SU-DHL-6 (cell line): ENCODE results near the gene ZNF888.
"Not testable (repeated sequence)": the region's sequence is repeated elsewhere in the genome, so short reads cannot be mapped to it uniquely, and the experiment has no call there.

Experiments
- H2AFZ ChIP-seq: fragments of 200-600 bp; sonication (generic); 2 replicates; pipeline ENCODE4 v1.6.1; 2014; ENCODE audit warnings: low read depth, mild to moderate bottlenecking, moderate library complexity, mixed read lengths, antibody characterized with exemption, low read length; ENCODE audit not compliant: severe bottlenecking
- H3F3A ChIP-seq: fragments of 200-600 bp; shearing (Covaris generic); 2 replicates; pipeline ENCODE4 v1.6.0; 2016; ENCODE audit warnings: antibody characterized with exemption, mild to moderate bottlenecking; ENCODE audit not compliant: insufficient read depth
- H3K27ac ChIP-seq: fragments of 200-600 bp; sonication (generic); 2 replicates; pipeline ENCODE4 v1.5.1; 2016; ENCODE audit warnings: low read depth, mild to moderate bottlenecking, low read length, moderate library complexity, mixed read lengths
- H3K27me3 ChIP-seq: fragments of 200-600 bp; sonication (generic), shearing (Covaris generic); 2 replicates; pipeline ENCODE4 v1.6.0; 2014; ENCODE audit warnings: mild to moderate bottlenecking, low read length
- H3K36me3 ChIP-seq: fragments of 200-600 bp; sonication (generic); 2 replicates; pipeline ENCODE4 v1.6.1; 2014; ENCODE audit warnings: mild to moderate bottlenecking, low read length, mixed read lengths
- H3K4me2 ChIP-seq: fragments of 300-600, 200-600 bp; shearing (Covaris generic), sonication (generic); 2 replicates; pipeline ENCODE4 v1.6.0; 2014; ENCODE audit warnings: low read length, low read depth, mild to moderate bottlenecking; ENCODE audit not compliant: poor library complexity, severe bottlenecking
- H3K4me3 ChIP-seq: fragments of 200-600 bp; sonication (generic); 2 replicates; pipeline ENCODE4 v1.5.1; 2014; ENCODE audit warnings: antibody characterized with exemption, low read length, mild to moderate bottlenecking, mixed read lengths; ENCODE audit not compliant: insufficient read depth, poor library complexity, severe bottlenecking
- H3K79me2 ChIP-seq: fragments of 200-600 bp; sonication (generic); 2 replicates; pipeline ENCODE4 v1.6.1; 2014; ENCODE audit warnings: mild to moderate bottlenecking, low read length, moderate library complexity; ENCODE audit not compliant: insufficient read depth
- H3K9ac ChIP-seq: fragments of 200-600 bp; sonication (generic); 2 replicates; pipeline ENCODE4 v1.7.0; 2014; ENCODE audit warnings: mild to moderate bottlenecking, low read length
- H3K9me2 ChIP-seq: fragments of 200-600 bp; sonication (generic); replicated peaks from 2 replicates; pipeline ENCODE4 v1.6.1; 2014; ENCODE audit warnings: low read length; ENCODE audit not compliant: insufficient read depth
- H3K9me3 ChIP-seq: fragments of 200-600 bp; sonication (generic); 2 replicates; pipeline ENCODE4 v1.6.1; 2014; ENCODE audit warnings: low read length, mixed read lengths; ENCODE audit not compliant: insufficient read depth
- H4K20me1 ChIP-seq: fragments of 200-600 bp; sonication (generic); 2 replicates; pipeline ENCODE4 v1.6.1; 2014; ENCODE audit warnings: low read depth, mild to moderate bottlenecking, antibody characterized with exemption, low read length, moderate library complexity, mixed read lengths
- EZH2phosphoT487 ChIP-seq: fragments of 200-600 bp; sonication (generic), shearing (Covaris generic); conservative IDR thresholded peaks from 2 replicates; pipeline ENCODE4 v1.6.1; 2018; ENCODE audit warnings: mild to moderate bottlenecking, antibody characterized with exemption, low read length, moderate library complexity, mixed read lengths
- TF ChIP-seq, protein P1 (sequence below): fragments of 200-600 bp; sonication (generic); IDR thresholded peaks from one replicate; pipeline ENCODE4 v1.5.1; 2017; ENCODE audit warnings: antibody characterized with exemption, mild to moderate bottlenecking, low read length, moderate library complexity; ENCODE audit not compliant: insufficient read depth, poor library complexity, severe bottlenecking

The ZNF888 gene

DNA sequence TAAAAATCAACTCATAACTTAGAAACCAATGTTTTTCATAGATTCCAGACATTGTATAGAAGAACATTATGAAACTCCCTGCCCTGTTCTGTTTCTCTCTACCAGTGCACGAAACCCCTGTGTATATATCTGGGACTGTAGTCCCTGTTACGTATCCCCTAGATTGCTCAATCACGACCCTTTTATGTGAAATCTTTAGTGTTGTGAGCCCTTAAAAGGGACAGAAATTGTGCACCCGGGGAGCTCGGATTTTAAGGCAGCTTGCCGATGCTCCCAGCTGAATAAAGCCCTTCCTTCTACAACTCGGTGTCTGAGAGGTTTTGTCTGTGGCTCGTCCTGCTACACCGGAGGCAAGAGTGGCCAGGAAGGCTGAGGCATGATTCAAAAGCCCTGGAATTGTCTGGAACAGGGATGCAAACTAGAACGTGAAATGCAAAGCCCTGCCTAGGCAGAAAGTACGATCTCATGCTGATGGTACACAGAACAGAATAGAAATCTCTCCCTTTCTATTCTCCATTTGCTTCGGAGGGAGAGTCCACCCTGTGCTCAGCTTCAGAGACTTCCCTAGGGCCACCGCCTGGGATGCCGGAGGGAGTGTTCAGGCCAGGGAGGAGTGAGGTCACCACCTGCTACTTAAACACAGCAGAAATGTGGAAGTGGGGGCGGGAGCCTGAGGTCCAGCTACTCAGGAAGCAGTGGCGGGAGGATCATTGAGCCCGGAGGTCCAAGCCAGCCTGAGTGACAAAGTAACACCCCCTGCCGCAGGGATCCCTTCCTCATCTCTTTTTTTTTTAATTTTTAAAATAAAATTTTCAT lies 758 bp upstream of the ZNF888 start:
- 0 out of 2 replicates have a peak overlapping the region, but pooled peaks have one; percentile 10 for H3K27ac ChIP-seq
- no peaks in the 10 kb centered on the region for H3K9me3 ChIP-seq
- H3K36me3 ChIP-seq: 0 out of 2 replicates have a peak, but pooled peaks cover 7% of the 10 kb centered on the region
- H2AFZ ChIP-seq: peak overlapping the region; percentile 62
- TF ChIP-seq, protein P1, sequence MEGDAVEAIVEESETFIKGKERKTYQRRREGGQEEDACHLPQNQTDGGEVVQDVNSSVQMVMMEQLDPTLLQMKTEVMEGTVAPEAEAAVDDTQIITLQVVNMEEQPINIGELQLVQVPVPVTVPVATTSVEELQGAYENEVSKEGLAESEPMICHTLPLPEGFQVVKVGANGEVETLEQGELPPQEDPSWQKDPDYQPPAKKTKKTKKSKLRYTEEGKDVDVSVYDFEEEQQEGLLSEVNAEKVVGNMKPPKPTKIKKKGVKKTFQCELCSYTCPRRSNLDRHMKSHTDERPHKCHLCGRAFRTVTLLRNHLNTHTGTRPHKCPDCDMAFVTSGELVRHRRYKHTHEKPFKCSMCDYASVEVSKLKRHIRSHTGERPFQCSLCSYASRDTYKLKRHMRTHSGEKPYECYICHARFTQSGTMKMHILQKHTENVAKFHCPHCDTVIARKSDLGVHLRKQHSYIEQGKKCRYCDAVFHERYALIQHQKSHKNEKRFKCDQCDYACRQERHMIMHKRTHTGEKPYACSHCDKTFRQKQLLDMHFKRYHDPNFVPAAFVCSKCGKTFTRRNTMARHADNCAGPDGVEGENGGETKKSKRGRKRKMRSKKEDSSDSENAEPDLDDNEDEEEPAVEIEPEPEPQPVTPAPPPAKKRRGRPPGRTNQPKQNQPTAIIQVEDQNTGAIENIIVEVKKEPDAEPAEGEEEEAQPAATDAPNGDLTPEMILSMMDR: no peak
- no peak for TF ChIP-seq EZH2phosphoT487
- peak overlapping the region; percentile 77 for H3K9ac ChIP-seq
- no peaks in the 10 kb centered on the region for H4K20me1 ChIP-seq
- H3F3A ChIP-seq: peaks cover 8% of the 10 kb centered on the region; the same call in 1 of the 2 replicates
- peaks cover 12% of the 10 kb centered on the region; the same call in 1 of the 2 replicates for H3K79me2 ChIP-seq
- H3K4me2 ChIP-seq: peak overlapping the region; percentile 56
- no peaks in the 10 kb centered on the region for H3K27me3 ChIP-seq
- H3K4me3 ChIP-seq: peak overlapping the region; percentile 88
- no peaks in the 10 kb centered on the region for H3K9me2 ChIP-seq

DNA sequence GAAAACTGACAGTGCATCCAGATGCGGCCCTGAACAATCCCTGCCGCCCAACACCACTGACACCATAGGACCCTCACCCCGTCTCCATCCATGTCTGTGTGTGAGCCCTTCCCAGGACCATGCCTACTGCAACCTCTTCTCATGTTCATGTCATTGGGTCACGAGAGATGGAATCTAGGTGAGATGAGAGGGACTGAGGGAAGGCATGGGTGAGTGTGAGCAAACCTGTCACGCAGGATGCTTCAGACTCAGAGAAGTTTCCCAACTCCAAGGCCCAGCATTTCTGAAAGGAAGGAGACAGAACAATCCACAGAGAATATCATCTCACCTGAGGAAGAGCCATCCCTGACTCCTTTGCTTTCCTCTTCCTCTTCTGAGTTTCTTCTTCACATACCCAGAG lies 5.7 kb downstream of the ZNF888 start:
- no peaks in the 10 kb centered on the region for H4K20me1 ChIP-seq
- peaks cover 3% of the 10 kb centered on the region; the same call in 1 of the 2 replicates for H3K36me3 ChIP-seq
- H2AFZ ChIP-seq: no peak overlapping the region
- peaks cover 10% of the 10 kb centered on the region; the same call in 1 of the 2 replicates for H3K79me2 ChIP-seq
- H3K27me3 ChIP-seq: no peaks in the 10 kb centered on the region
- H3K4me3 ChIP-seq: no peak overlapping the region
- no peaks in the 10 kb centered on the region for H3F3A ChIP-seq
- no peak overlapping the region for H3K9ac ChIP-seq
- TF ChIP-seq, protein P1: no peak
- no peak for TF ChIP-seq EZH2phosphoT487
- H3K9me3 ChIP-seq: no peaks in the 10 kb centered on the region
- no peak overlapping the region for H3K4me2 ChIP-seq
- no peak overlapping the region for H3K27ac ChIP-seq
- no peaks in the 10 kb centered on the region for H3K9me2 ChIP-seq

DNA sequence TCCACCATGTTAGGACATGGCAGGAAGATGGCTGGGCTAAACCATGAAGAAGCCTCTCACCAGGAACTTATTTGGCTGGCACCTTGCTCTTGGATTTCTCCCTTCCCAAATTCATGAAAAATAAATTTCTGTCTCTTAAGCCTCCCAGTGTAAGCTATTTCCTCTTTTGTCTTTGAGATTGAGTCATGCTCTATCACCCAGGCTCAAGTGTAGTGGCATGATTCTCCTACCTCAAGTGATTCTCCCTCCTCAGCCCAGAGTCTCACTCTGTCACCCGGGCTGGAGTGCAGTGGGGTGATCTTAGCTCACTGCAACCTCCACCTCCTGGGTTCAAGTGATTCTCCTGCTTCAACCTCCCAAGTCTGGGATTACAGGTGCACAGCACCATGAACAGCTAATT lies 12.6 kb downstream of the ZNF888 start:
- Histone ChIP-seq H3K36me3 (peaks cover 14% of the 10 kb centered on the region), H2AFZ (no peak overlapping the region)

DNA sequence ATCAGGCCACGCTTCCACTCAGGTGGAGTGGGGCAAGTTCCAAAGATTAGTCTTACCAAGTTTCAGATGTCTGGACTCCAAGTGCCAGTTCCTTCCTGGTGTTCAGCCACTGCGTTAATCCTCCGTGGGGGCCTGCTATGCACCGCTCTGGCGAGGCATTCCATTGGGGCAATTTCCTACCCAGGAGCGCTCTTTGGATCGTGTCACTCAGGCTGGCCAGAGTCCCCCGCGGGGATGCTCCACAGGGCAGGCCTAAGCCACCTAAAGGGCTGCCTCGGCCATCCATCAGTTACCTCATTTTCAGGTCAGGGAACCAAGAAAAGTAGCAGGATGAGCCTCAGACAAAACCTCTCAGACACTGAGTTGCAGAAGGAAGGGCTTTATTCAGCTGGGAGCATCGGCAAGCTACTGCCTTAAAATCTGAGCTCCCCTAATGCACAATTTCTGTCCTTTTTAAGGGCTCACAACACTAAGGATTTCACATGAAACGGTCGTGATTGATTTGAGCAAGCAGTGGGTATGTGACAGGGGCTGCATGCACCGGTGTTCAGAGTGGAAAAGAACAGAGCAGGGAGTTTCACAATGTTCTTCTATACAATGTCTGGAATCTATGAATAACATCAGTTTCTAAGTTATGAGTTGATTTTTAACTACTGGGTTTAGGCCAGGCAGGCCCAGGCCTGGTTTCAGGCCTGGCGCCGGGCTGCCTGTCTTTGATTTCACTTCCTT lies 19.0 kb downstream of the ZNF888 start:
- H3K4me2 ChIP-seq: peak overlapping the region; percentile 31
- H3K9me3 ChIP-seq, H3K4me3 ChIP-seq: not testable (repeated sequence)

More for the DNA sequence above, 12.6 kb downstream of the ZNF888 start:
- Histone ChIP-seq H3K9ac (no peak overlapping the region), H3K4me2 (no peak overlapping the region), H3K27ac (no peak overlapping the region), H3F3A (no peaks in the 10 kb centered on the region), H3K79me2 (no peaks in the 10 kb centered on the region), H4K20me1 (no peaks in the 10 kb centered on the region), H3K27me3 (no peaks in the 10 kb centered on the region), H3K9me2 (no peaks in the 10 kb centered on the region), H3K4me3 (no peak overlapping the region), H3K9me3 (no peaks in the 10 kb centered on the region)
- TF ChIP-seq, protein P1: no peak
- TF ChIP-seq EZH2phosphoT487: no peak

More for the DNA sequence above, 19.0 kb downstream of the ZNF888 start:
- not testable (repeated sequence) for H3K79me2 ChIP-seq, H3K9me2 ChIP-seq, H3F3A ChIP-seq, H4K20me1 ChIP-seq, H3K27me3 ChIP-seq, H2AFZ ChIP-seq
- peak overlapping the region; percentile 47 for H3K27ac ChIP-seq
- peak overlapping the region; percentile 28; the same call in 1 of the 2 replicates for H3K9ac ChIP-seq
- peaks cover 11% of the 10 kb centered on the region for H3K36me3 ChIP-seq
